Smooth muscle cell (in vitro differentiated cells): Measurements from ENCODE around the gene FREM2. TPM values are rescaled to one million over a fixed set of nuclear protein-coding genes. Genes with fewer than 3 reads are reported as not detected.
A peak's percentile ranks its signal among the peaks of the same experiment; 100 is the strongest.

Experiments used
- DNase-seq: peaks from one replicate; lab custom pipeline; 2025; ENCODE audit not compliant: unreplicated experiment; lab: John Stamatoyannopoulos, UW
- H2AFZ ChIP-seq: fragments of 200-600 bp; sonication (generic); 2 replicates; pipeline ENCODE4 v1.6.0; 2016; ENCODE audit warnings: antibody characterized with exemption, low read depth, mild to moderate bottlenecking
- H3F3A ChIP-seq: fragments of 200-600 bp; sonication (generic); 2 replicates; pipeline ENCODE4 v1.6.0; 2017; ENCODE audit warnings: antibody characterized with exemption, low read depth
- H3K27ac ChIP-seq: fragments of 200-600 bp; sonication (generic); 2 replicates; pipeline ENCODE4 v1.5.1; 2016; ENCODE audit warnings: low read depth, mild to moderate bottlenecking
- H3K27me3 ChIP-seq: fragments of 200-600 bp; sonication (generic); 2 replicates; pipeline ENCODE4 v1.6.1; 2016; ENCODE audit warnings: low read depth, mild to moderate bottlenecking
- H3K36me3 ChIP-seq: fragments of 200-600 bp; sonication (generic); 2 replicates; pipeline ENCODE4 v1.5.1; 2016; ENCODE audit warnings: low read depth
- H3K4me1 ChIP-seq: fragments of 200-600 bp; sonication (generic); 2 replicates; pipeline ENCODE4 v1.5.1; 2016; ENCODE audit warnings: low read depth
- H3K4me2 ChIP-seq: fragments of 200-600 bp; sonication (generic); 2 replicates; pipeline ENCODE4 v1.6.0; 2016; ENCODE audit warnings: mild to moderate bottlenecking
- H3K4me3 ChIP-seq: fragments of 200-600 bp; sonication (generic); 2 replicates; pipeline ENCODE4 v1.5.1; 2016; ENCODE audit warnings: mild to moderate bottlenecking
- H3K79me2 ChIP-seq: fragments of 200-600 bp; sonication (generic); 2 replicates; pipeline ENCODE4 v1.6.0; 2016; ENCODE audit warnings: low read depth, mild to moderate bottlenecking
- H3K9ac ChIP-seq: fragments of 200-600 bp; sonication (generic); 2 replicates; pipeline ENCODE4 v1.6.0; 2016; ENCODE audit warnings: low read depth
- H3K9me3 ChIP-seq: fragments of 200-600 bp; sonication (generic); replicated peaks from 2 replicates; pipeline ENCODE4 v1.5.1; 2016; ENCODE audit warnings: low read depth
- H4K20me1 ChIP-seq: fragments of 200-600 bp; sonication (generic); 2 replicates; pipeline ENCODE4 v1.6.0; 2016; ENCODE audit warnings: low read depth
- CTCF ChIP-seq: fragments of 200-600 bp; sonication (generic); IDR thresholded peaks from 2 replicates; pipeline ENCODE4 v1.5.1; 2017; ENCODE audit warnings: borderline replicate concordance, mild to moderate bottlenecking, antibody characterized with exemption; ENCODE audit not compliant: insufficient read depth, poor library complexity, severe bottlenecking
- WGBS: methylation state at CpG from one replicate; pipeline ENCODE4 v1.1.7; 2016; ENCODE audit warnings: low lambda C conversion rate; 5-methylcytosine and 5-hydroxymethylcytosine counted together
- polyA plus RNA-seq: library from polyadenylated mRNA; unstranded; fragments of >200 nt; fragmentation: Nextera tagmentation; extraction: Ambion mirVana; gene quantifications from 2 replicates; pipeline ENCODE4 v1.2.1, GENCODE V29; 2016
- total RNA-seq: library from RNA; depleted of rRNA; stranded (reverse); fragments of >200 nt; gene quantifications from 2 replicates; pipeline ENCODE4 v1.2.3, GENCODE V29; 2014

The FREM2 gene
- total RNA-seq, result 1.5 and 2.7 TPM in 2 replicates
- polyA plus RNA-seq, result 0.26 TPM in 1 of 2 replicates, not detected in the other

- no peak for TF ChIP-seq CTCF
- Histone ChIP-seq H3K9me3 (no peaks in the 10 kb centered on the region), H3K4me2 (peak within 1 kb of the TSS; percentile 91), H3K27me3 (peaks cover 22% of the 10 kb centered on the region), H3K36me3 (no peaks in the 10 kb centered on the region), H3K79me2 (no peaks in the 10 kb centered on the region), H3K4me3 (peak within 1 kb of the TSS; percentile 73), H3K9ac (no peak within 1 kb of the TSS), H2AFZ (peak within 1 kb of the TSS; percentile 93), H4K20me1 (no peaks in the 10 kb centered on the region), H3K4me1 (peaks cover 16% of the 10 kb centered on the region), H3K27ac (no peak within 1 kb of the TSS), H3F3A (peaks cover 3% of the 10 kb centered on the region)
- DNase-seq, result no peak
- WGBS, result 2% methylated on average over 40 of the region's 40 CpGs
Measured at GRCh38 chr13:38686577-38687245, at the start of gene FREM2. FREM2 (plus strand) TSS chr13:38687077; CDS start chr13:38687345, 268 bp downstream.

GRCh38 chr13:38637576-38637975 is 49.3 kb upstream of the FREM2 start:
- DNase-seq, result no peak
- no peaks in the 10 kb centered on the region for H3K36me3 ChIP-seq
- H2AFZ ChIP-seq, result no peak overlapping the region
- H3K4me1 ChIP-seq, result no peaks in the 10 kb centered on the region
- no peak overlapping the region for H3K9ac ChIP-seq
- no peak overlapping the region for H3K4me2 ChIP-seq
- no peak overlapping the region for H3K27ac ChIP-seq
- no peak for TF ChIP-seq CTCF
- H3F3A ChIP-seq, result no peaks in the 10 kb centered on the region
- H3K4me3 ChIP-seq, result no peak overlapping the region
- no peaks in the 10 kb centered on the region for H3K79me2 ChIP-seq
- no peaks in the 10 kb centered on the region for H3K27me3 ChIP-seq
- H4K20me1 ChIP-seq, result no peaks in the 10 kb centered on the region
- 94% methylated on average over 3 of the region's 3 CpGs for WGBS
- no peaks in the 10 kb centered on the region for H3K9me3 ChIP-seq

- Histone ChIP-seq H3K79me2 (no peaks in the 10 kb centered on the region), H2AFZ (no peak overlapping the region), H3K36me3 (no peaks in the 10 kb centered on the region), H3K9ac (no peak overlapping the region), H3K27me3 (no peaks in the 10 kb centered on the region), H3F3A (no peaks in the 10 kb centered on the region), H3K9me3 (no peaks in the 10 kb centered on the region), H3K4me1 (no peaks in the 10 kb centered on the region), H3K27ac (no peak overlapping the region), H3K4me3 (no peak overlapping the region), H4K20me1 (no peaks in the 10 kb centered on the region), H3K4me2 (no peak overlapping the region)
- 97% methylated on average over 5 of the region's 5 CpGs for WGBS
- DNase-seq, result no peak
- TF ChIP-seq CTCF, result peak; percentile 36
Measured at GRCh38 chr13:38641164-38641948, 45.5 kb upstream of the FREM2 start.
